ENCODE data around the gene INAVA. TPM values are rescaled to one million over a fixed set of nuclear protein-coding genes. Genes with fewer than 3 reads are reported as not detected.

Gene INAVA
- polyA plus RNA-seq, 2 of the 4 experiments (the other 2 are of a cell fraction): 40.0 to 43.7 TPM

- DNase-seq (ENCODE audit: low read depth in 1 of 2, low spot score in 1 of 2) (no peak), ATAC-seq (no peak), FAIRE-seq (no peak)
- no peak for TF ChIP-seq BHLHE40 (IDR thresholded peaks at IDR 0.05; ENCODE audit: low read depth, low read length)
- TF ChIP-seq ZSCAN20 (CRISPR knock-in tag; IDR thresholded peaks at IDR 0.05): no peak
- no peak for TF ChIP-seq MAZ (IDR thresholded peaks at IDR 0.05; ENCODE audit: borderline replicate concordance, low read depth, low read length)
- TF ChIP-seq EHMT2 (IDR thresholded peaks at IDR 0.05; ENCODE audit: low read depth): no peak
- TF ChIP-seq KDM1A (IDR thresholded peaks at IDR 0.05; ENCODE audit: low read depth): no peak
- no peak for TF ChIP-seq POLR2A (IDR thresholded peaks at IDR 0.05; ENCODE audit: low read length)
- TF ChIP-seq ZFP36 (IDR thresholded peaks at IDR 0.05; ENCODE audit: borderline replicate concordance, partially characterized antibody): no peak
- TF ChIP-seq SREBF2 (IDR thresholded peaks at IDR 0.05): no peak
- TF ChIP-seq CHD4 (IDR thresholded peaks at IDR 0.05; ENCODE audit: borderline replicate concordance): no peak
- no peak for TF ChIP-seq HOXB13 (CRISPR knock-in tag; IDR thresholded peaks at IDR 0.05; ENCODE audit: low read depth)
- no peak overlapping the region for H3K4me3 ChIP-seq
- POLR2A ChIA-PET: no interaction called here
- peaks cover 99% of the 10 kb centered on the region for H3K4me1 ChIP-seq
- no peak overlapping the region for H3K4me2 ChIP-seq
- peak overlapping the region; percentile 44 to 100; a peak in 5 of 6 replicates for H3K27ac ChIP-seq
- H3K9me3 ChIP-seq: no peaks in the 10 kb centered on the region
- WGBS (ENCODE audit: missing lambda C conversion rate): 86% methylated on average over 8 of the region's 8 CpGs
- CTCF ChIA-PET: interaction anchor here (0.8 to 2.4 kb wide), 6 partner anchors 9 to 78 kb away, joined by 3 to 11 read pairs (median 6); no protein-coding TSS in a partner anchor
Observed at GRCh38 chr1:200901796-200902444, 7.2 kb downstream of the INAVA start.

- no peak for DNase-seq (ENCODE audit: low read depth in 1 of 2, low spot score in 1 of 2)
- Histone ChIP-seq H3K4me2 (0 out of 3 replicates have a peak overlapping the region, but pooled peaks have one; percentile 3), H3K4me1 (peaks cover 99% of the 10 kb centered on the region), H3K27ac (peak overlapping the region; percentile 77 to 82; a peak in 4 of 6 replicates), H3K4me3 (no peak overlapping the region), H3K9me3 (no peaks in the 10 kb centered on the region)
- no peak for FAIRE-seq
- ChIA-PET POLR2A (no interaction called here), CTCF (interaction anchor here (0.6 to 2.4 kb wide), 6 partner anchors 8 to 293 kb away, joined by 3 to 12 read pairs (median 6); partner anchors contain the start of gene INAVA)
- no peak for ATAC-seq
- no peak for TF ChIP-seq JUN (IDR thresholded peaks at IDR 0.05)
- TF ChIP-seq, protein P1, sequence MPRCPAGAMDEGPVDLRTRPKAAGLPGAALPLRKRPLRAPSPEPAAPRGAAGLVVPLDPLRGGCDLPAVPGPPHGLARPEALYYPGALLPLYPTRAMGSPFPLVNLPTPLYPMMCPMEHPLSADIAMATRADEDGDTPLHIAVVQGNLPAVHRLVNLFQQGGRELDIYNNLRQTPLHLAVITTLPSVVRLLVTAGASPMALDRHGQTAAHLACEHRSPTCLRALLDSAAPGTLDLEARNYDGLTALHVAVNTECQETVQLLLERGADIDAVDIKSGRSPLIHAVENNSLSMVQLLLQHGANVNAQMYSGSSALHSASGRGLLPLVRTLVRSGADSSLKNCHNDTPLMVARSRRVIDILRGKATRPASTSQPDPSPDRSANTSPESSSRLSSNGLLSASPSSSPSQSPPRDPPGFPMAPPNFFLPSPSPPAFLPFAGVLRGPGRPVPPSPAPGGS (IDR thresholded peaks at IDR 0.05): no peak
- no peak for TF ChIP-seq MAFK (IDR thresholded peaks at IDR 0.05; ENCODE audit: partially characterized antibody)
- TF ChIP-seq RARB (CRISPR knock-in tag; IDR thresholded peaks at IDR 0.05): no peak
- no peak for TF ChIP-seq EHMT2 (IDR thresholded peaks at IDR 0.05; ENCODE audit: low read depth)
- TF ChIP-seq RFX5 (IDR thresholded peaks at IDR 0.05): no peak
- TF ChIP-seq FOXS1 (CRISPR knock-in tag; IDR thresholded peaks at IDR 0.05): no peak
- TF ChIP-seq RCOR1 (IDR thresholded peaks at IDR 0.05; ENCODE audit: low read depth, low read length): no peak
- no peak for TF ChIP-seq CBX8 (IDR thresholded peaks at IDR 0.05)
- TF ChIP-seq NFE2L2 (conservative IDR thresholded peaks at IDR 0.05; ENCODE audit: low read length): no peak
- TF ChIP-seq MYC (IDR thresholded peaks at IDR 0.05; ENCODE audit: borderline replicate concordance, low read length): no peak
- no peak for TF ChIP-seq ESRRA (IDR thresholded peaks at IDR 0.05; ENCODE audit: borderline replicate concordance, low read length)
- TF ChIP-seq, protein P2, sequence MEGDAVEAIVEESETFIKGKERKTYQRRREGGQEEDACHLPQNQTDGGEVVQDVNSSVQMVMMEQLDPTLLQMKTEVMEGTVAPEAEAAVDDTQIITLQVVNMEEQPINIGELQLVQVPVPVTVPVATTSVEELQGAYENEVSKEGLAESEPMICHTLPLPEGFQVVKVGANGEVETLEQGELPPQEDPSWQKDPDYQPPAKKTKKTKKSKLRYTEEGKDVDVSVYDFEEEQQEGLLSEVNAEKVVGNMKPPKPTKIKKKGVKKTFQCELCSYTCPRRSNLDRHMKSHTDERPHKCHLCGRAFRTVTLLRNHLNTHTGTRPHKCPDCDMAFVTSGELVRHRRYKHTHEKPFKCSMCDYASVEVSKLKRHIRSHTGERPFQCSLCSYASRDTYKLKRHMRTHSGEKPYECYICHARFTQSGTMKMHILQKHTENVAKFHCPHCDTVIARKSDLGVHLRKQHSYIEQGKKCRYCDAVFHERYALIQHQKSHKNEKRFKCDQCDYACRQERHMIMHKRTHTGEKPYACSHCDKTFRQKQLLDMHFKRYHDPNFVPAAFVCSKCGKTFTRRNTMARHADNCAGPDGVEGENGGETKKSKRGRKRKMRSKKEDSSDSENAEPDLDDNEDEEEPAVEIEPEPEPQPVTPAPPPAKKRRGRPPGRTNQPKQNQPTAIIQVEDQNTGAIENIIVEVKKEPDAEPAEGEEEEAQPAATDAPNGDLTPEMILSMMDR (IDR thresholded peaks at IDR 0.05): no peak
- no peak for TF ChIP-seq EP300 (IDR thresholded peaks at IDR 0.05)
- 88% methylated on average over 5 of the region's 5 CpGs for WGBS (ENCODE audit: missing lambda C conversion rate)
Observed at GRCh38 chr1:200903793-200904192, 9.1 kb downstream of the INAVA start.
